ENCODE data around the gene IGLL5. TPM values are rescaled to one million over a fixed set of nuclear protein-coding genes. Genes with fewer than 3 reads are reported as not detected.

Gene IGLL5
- not detected in 2 replicates for total RNA-seq (ENCODE audit: low replicate concordance)

GRCh38 chr22:22887621-22888503 lies at the start of gene IGLL5:
TSS of gene IGLL5 (plus strand) at chr22:22887816. CDS start at chr22:22888054, 238 bp downstream.

Other genes with a start within 250 kb of the IGLL5 start
- not detected in 2 replicates for gene GGTLC2, start 243.2 kb upstream of the IGLL5 start, total RNA-seq (ENCODE audit: low replicate concordance)
- gene GNAZ, start 182.7 kb downstream of the IGLL5 start, total RNA-seq (ENCODE audit: low replicate concordance), result 0.30 and 1.3 TPM in 2 replicates